Karpas-422 (cell line): Measurements from ENCODE around the gene CKAP4. TPM values are rescaled to one million over a fixed set of nuclear protein-coding genes. Genes with fewer than 3 reads are reported as not detected.

Source experiments
- DNase-seq: peaks from one replicate; pipeline ENCODE4 v3.0.0-alpha.2; 2015
- H2AFZ ChIP-seq: fragments of 200-600 bp; sonication (generic); 2 replicates; pipeline ENCODE4 v1.6.1; 2014; ENCODE audit warnings: antibody characterized with exemption, low read length, mixed read lengths
- H3K27ac ChIP-seq: fragments of 200-600 bp; sonication (generic); 2 replicates; pipeline ENCODE4 v1.5.1; 2014; ENCODE audit warnings: mild to moderate bottlenecking, low read length, moderate library complexity
- H3K27me3 ChIP-seq: fragments of 200-600 bp; sonication (generic); 2 replicates; pipeline ENCODE4 v1.6.1; 2014; ENCODE audit warnings: low read length, mixed read lengths
- H3K36me3 ChIP-seq: fragments of 200-600 bp; sonication (generic); 2 replicates; pipeline ENCODE4 v1.6.1; 2014; ENCODE audit warnings: low read length, mixed read lengths; ENCODE audit not compliant: insufficient read depth
- H3K4me1 ChIP-seq: fragments of 200-600 bp; sonication (generic); 2 replicates; pipeline ENCODE4 v1.6.1; 2014; ENCODE audit warnings: mild to moderate bottlenecking, low read length, mixed read lengths
- H3K4me2 ChIP-seq: fragments of 200-600 bp; sonication (generic); 2 replicates; pipeline ENCODE4 v1.6.1; 2014; ENCODE audit warnings: low read length, low read depth, mild to moderate bottlenecking; ENCODE audit not compliant: poor library complexity, severe bottlenecking
- H3K4me3 ChIP-seq: fragments of 200-600 bp; sonication (generic); 2 replicates; pipeline ENCODE4 v1.5.1; 2014; ENCODE audit warnings: mild to moderate bottlenecking, antibody characterized with exemption, low read length, mixed read lengths
- H3K79me2 ChIP-seq: fragments of 200-600 bp; sonication (generic); 2 replicates; pipeline ENCODE4 v1.6.1; 2014; ENCODE audit warnings: mild to moderate bottlenecking, low read length, mixed read lengths
- H3K9ac ChIP-seq: fragments of 200-600 bp; sonication (generic); 2 replicates; pipeline ENCODE4 v1.6.0; 2014; ENCODE audit warnings: low read length
- H3K9me2 ChIP-seq: fragments of 200-600 bp; sonication (generic), shearing (Covaris generic); replicated peaks from 2 replicates; pipeline ENCODE4 v1.6.0; 2014; ENCODE audit warnings: mild to moderate bottlenecking, low read length, moderate library complexity; ENCODE audit not compliant: insufficient read depth
- H3K9me3 ChIP-seq: fragments of 300-700, 200-600 bp; sonication (generic); 2 replicates; pipeline ENCODE4 v1.6.1; 2014; ENCODE audit warnings: low read length, mixed read lengths
- H4K20me1 ChIP-seq: fragments of 200-600 bp; sonication (generic); 2 replicates; pipeline ENCODE4 v1.6.1; 2014; ENCODE audit warnings: mild to moderate bottlenecking, antibody characterized with exemption, low read length, low read depth; ENCODE audit not compliant: insufficient read depth
- total RNA-seq: library from RNA; depleted of rRNA; stranded (reverse); fragments of >200 nt; shearing (Covaris generic); gene quantifications from 2 replicates; pipeline ENCODE4 v1.2.3, GENCODE V29; 2014; ENCODE audit warnings: low replicate concordance; rRNA removed

Gene CKAP4
- not detected in 2 replicates for total RNA-seq

- Histone ChIP-seq H3K27ac (no peak within 1 kb of the TSS), H3K4me3 (no peak within 1 kb of the TSS), H3K9ac (no peak within 1 kb of the TSS), H4K20me1 (no peaks in the 10 kb centered on the region), H3K9me2 (no peaks in the 10 kb centered on the region), H3K4me1 (peaks cover 36% of the 10 kb centered on the region), H3K27me3 (no peaks in the 10 kb centered on the region), H3K4me2 (peak within 1 kb of the TSS; percentile 63), H3K36me3 (no peaks in the 10 kb centered on the region), H3K9me3 (no peaks in the 10 kb centered on the region), H3K79me2 (no peaks in the 10 kb centered on the region), H2AFZ (no peak within 1 kb of the TSS)
- DNase-seq, result no peak
Measured at GRCh38 chr12:106247674-106248311, at the start of gene CKAP4. TSS of gene CKAP4 (minus strand) at chr12:106248020. CDS start at chr12:106247851, 169 bp downstream.

GRCh38 chr12:106297075-106297474 is 49.3 kb upstream of the CKAP4 start:
- H3K27ac ChIP-seq, result no peak overlapping the region
- no peak overlapping the region for H3K9ac ChIP-seq
- H3K9me3 ChIP-seq, result no peaks in the 10 kb centered on the region
- no peak overlapping the region for H3K4me3 ChIP-seq
- no peaks in the 10 kb centered on the region for H4K20me1 ChIP-seq
- H3K79me2 ChIP-seq, result no peaks in the 10 kb centered on the region
- H3K4me2 ChIP-seq, result no peak overlapping the region
- H3K9me2 ChIP-seq, result no peaks in the 10 kb centered on the region
- no peak overlapping the region for H2AFZ ChIP-seq
- DNase-seq, result no peak
- no peaks in the 10 kb centered on the region for H3K36me3 ChIP-seq
- H3K27me3 ChIP-seq, result no peaks in the 10 kb centered on the region
- peaks cover 40% of the 10 kb centered on the region for H3K4me1 ChIP-seq

- DNase-seq, result no peak
- no peak overlapping the region for H2AFZ ChIP-seq
- no peak overlapping the region for H3K9ac ChIP-seq
- H4K20me1 ChIP-seq, result no peaks in the 10 kb centered on the region
- no peaks in the 10 kb centered on the region for H3K79me2 ChIP-seq
- no peak overlapping the region for H3K27ac ChIP-seq
- no peak overlapping the region for H3K4me3 ChIP-seq
- no peaks in the 10 kb centered on the region for H3K36me3 ChIP-seq
- H3K4me2 ChIP-seq, result no peak overlapping the region
- H3K4me1 ChIP-seq, result peaks cover 33% of the 10 kb centered on the region
- no peaks in the 10 kb centered on the region for H3K27me3 ChIP-seq
- no peaks in the 10 kb centered on the region for H3K9me2 ChIP-seq
- no peaks in the 10 kb centered on the region for H3K9me3 ChIP-seq
Measured at GRCh38 chr12:106296179-106296877, 48.5 kb upstream of the CKAP4 start.

- no peaks in the 10 kb centered on the region for H3K27me3 ChIP-seq
- no peaks in the 10 kb centered on the region for H3K9me2 ChIP-seq
- no peak for DNase-seq
- no peak overlapping the region for H2AFZ ChIP-seq
- H4K20me1 ChIP-seq, result no peaks in the 10 kb centered on the region
- H3K27ac ChIP-seq, result no peak overlapping the region
- no peak overlapping the region for H3K4me3 ChIP-seq
- peaks cover 11% of the 10 kb centered on the region for H3K4me1 ChIP-seq
- H3K79me2 ChIP-seq, result no peaks in the 10 kb centered on the region
- H3K4me2 ChIP-seq, result no peak overlapping the region
- no peak overlapping the region for H3K9ac ChIP-seq
- no peaks in the 10 kb centered on the region for H3K36me3 ChIP-seq
- H3K9me3 ChIP-seq, result no peaks in the 10 kb centered on the region
Measured at GRCh38 chr12:106292339-106292738, 44.5 kb upstream of the CKAP4 start.

GRCh38 chr12:106291342-106291741 is 43.5 kb upstream of the CKAP4 start:
- Histone ChIP-seq H4K20me1 (no peaks in the 10 kb centered on the region), H3K36me3 (no peaks in the 10 kb centered on the region), H3K79me2 (no peaks in the 10 kb centered on the region), H3K4me2 (no peak overlapping the region), H3K9ac (no peak overlapping the region), H2AFZ (no peak overlapping the region), H3K4me3 (no peak overlapping the region), H3K27ac (no peak overlapping the region), H3K27me3 (no peaks in the 10 kb centered on the region), H3K4me1 (peaks cover 19% of the 10 kb centered on the region), H3K9me3 (no peaks in the 10 kb centered on the region), H3K9me2 (no peaks in the 10 kb centered on the region)
- no peak for DNase-seq

- Histone ChIP-seq H2AFZ (no peak overlapping the region), H3K9me2 (no peaks in the 10 kb centered on the region), H3K4me1 (peaks cover 25% of the 10 kb centered on the region), H3K27ac (no peak overlapping the region), H3K27me3 (no peaks in the 10 kb centered on the region), H3K9me3 (no peaks in the 10 kb centered on the region), H3K79me2 (no peaks in the 10 kb centered on the region), H3K4me2 (no peak overlapping the region), H3K4me3 (no peak overlapping the region), H3K36me3 (no peaks in the 10 kb centered on the region), H4K20me1 (no peaks in the 10 kb centered on the region), H3K9ac (no peak overlapping the region)
- no peak for DNase-seq
Measured at GRCh38 chr12:106290666-106291065, 42.8 kb upstream of the CKAP4 start.

GRCh38 chr12:106289196-106289681 is 41.4 kb upstream of the CKAP4 start:
- no peak overlapping the region for H2AFZ ChIP-seq
- H3K9me3 ChIP-seq, result no peaks in the 10 kb centered on the region
- H3K79me2 ChIP-seq, result no peaks in the 10 kb centered on the region
- H3K9ac ChIP-seq, result no peak overlapping the region
- H3K4me1 ChIP-seq, result peaks cover 38% of the 10 kb centered on the region
- H3K4me3 ChIP-seq, result no peak overlapping the region
- no peaks in the 10 kb centered on the region for H3K9me2 ChIP-seq
- H3K27me3 ChIP-seq, result no peaks in the 10 kb centered on the region
- no peak overlapping the region for H3K4me2 ChIP-seq
- no peak overlapping the region for H3K27ac ChIP-seq
- no peaks in the 10 kb centered on the region for H3K36me3 ChIP-seq
- DNase-seq, result no peak
- H4K20me1 ChIP-seq, result no peaks in the 10 kb centered on the region

- Histone ChIP-seq H3K36me3 (no peaks in the 10 kb centered on the region), H3K9ac (no peak overlapping the region), H3K27ac (no peak overlapping the region), H4K20me1 (no peaks in the 10 kb centered on the region), H3K79me2 (no peaks in the 10 kb centered on the region), H3K9me2 (no peaks in the 10 kb centered on the region), H3K4me1 (peaks cover 39% of the 10 kb centered on the region), H3K27me3 (no peaks in the 10 kb centered on the region), H2AFZ (no peak overlapping the region), H3K4me2 (no peak overlapping the region), H3K9me3 (no peaks in the 10 kb centered on the region), H3K4me3 (no peak overlapping the region)
- DNase-seq, result no peak
Measured at GRCh38 chr12:106288494-106289195, 40.8 kb upstream of the CKAP4 start.
